KG1 (cell line): ENCODE data around the gene ATG4C.
A peak's percentile ranks its signal among the peaks of the same experiment; 100 is the strongest.
"Not testable (repeated sequence)": the region's sequence is repeated elsewhere in the genome, so short reads cannot be mapped to it uniquely, and the experiment has no call there.

Experiments
- DNase-seq: peaks from one replicate; lab custom pipeline; 2025; lab: John Stamatoyannopoulos, UW

Gene ATG4C

DNA sequence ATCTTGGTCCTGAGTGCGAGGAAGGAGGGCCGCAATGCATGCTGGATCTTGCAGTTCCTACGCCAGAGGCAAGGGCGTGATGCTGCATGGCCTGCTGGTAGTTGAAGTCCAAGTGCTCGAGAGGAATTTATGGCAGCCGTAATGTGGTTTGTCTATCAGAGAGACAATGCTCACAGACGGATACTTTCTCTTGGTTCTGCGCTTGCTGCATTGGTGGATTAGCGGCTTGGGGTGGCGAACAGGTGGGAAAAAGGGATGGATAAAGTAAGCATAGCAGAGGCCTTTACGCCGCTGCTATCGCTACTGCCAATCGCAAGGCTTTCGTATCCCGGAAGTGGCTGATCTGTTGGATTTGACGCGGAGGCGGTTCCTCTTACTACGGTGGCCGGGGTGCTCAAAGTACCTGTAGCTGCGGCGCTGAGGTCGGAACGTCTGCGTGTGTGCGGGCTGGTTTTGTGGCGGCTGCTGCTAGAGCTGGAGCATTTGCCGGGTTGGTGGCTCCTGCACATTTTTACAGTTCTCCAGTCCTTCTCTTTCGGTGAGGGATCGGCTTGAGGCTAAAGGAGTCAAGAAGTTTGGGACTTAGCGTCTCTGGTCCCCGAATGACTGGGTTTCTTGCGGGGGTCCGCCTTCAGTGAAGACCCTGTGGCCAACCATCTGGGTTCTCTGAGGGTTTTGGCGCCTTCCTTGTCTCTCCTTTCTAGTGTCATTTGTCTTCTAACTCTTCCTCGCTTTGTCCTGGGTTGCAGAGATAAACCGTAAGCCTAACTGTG lies at the start of gene ATG4C:
TSS of gene ATG4C (plus strand) at position 397 of the 773 bp plus-strand sequence. CDS start 19,655 bp downstream, outside the sequence.
- DNase-seq = peak; percentile 98

DNA sequence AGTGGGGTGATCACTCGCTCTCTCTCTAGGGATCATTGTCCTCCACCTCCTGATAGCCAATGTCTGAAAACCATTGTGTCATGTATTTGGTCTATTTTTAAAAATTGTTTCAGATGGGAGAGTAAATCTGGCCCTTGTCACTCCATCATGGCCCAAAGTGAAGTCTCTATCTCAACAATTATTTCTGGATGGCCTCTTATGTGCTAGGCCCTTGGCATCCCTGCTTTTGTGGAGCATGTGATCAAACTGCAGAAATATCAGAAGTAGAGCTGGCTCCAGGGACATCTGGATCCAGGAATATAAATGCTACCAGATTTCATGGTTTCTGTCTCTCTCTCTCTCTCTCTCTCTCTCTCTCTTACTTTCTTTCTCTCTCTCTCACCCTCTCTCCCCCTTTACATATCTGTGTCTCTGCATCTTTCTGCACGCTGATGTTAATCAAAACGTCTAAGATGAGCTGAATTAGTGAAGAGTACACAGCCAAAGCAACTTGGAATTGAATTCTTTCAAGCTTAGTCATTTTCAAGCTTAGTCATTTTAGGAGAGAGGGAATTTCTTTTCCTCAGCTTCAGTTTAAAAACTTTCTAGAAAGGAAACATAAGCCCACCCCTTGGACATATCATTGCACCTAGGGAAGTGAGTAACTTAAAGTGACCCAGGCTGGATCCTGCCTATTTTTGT lies 48.3 kb upstream of the ATG4C start:
- no peak for DNase-seq

GRCh38 chr1:62740701-62741100 lies 43.2 kb upstream of the ATG4C start:
- DNase-seq = not testable (repeated sequence)

- no peak for DNase-seq
Observed at GRCh38 chr1:62744611-62745577, 39.0 kb upstream of the ATG4C start.

GRCh38 chr1:62746086-62746808 lies 37.7 kb upstream of the ATG4C start:
- no peak for DNase-seq

DNA sequence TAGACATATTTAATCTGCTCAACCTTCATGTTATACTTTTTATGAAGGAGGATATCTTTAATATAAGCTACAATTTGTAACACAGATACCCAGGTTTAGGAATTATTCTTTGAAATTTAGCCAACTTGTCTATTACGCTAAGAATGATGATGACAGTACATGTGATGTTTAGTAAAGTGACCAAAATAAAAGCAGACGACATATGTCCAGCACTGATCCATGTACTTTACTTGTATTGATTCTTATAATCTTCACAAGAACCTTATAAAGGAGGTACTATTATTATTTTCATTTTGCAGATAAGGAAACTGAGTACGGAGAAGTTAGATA lies 37.2 kb upstream of the ATG4C start:
- DNase-seq = no peak

DNA sequence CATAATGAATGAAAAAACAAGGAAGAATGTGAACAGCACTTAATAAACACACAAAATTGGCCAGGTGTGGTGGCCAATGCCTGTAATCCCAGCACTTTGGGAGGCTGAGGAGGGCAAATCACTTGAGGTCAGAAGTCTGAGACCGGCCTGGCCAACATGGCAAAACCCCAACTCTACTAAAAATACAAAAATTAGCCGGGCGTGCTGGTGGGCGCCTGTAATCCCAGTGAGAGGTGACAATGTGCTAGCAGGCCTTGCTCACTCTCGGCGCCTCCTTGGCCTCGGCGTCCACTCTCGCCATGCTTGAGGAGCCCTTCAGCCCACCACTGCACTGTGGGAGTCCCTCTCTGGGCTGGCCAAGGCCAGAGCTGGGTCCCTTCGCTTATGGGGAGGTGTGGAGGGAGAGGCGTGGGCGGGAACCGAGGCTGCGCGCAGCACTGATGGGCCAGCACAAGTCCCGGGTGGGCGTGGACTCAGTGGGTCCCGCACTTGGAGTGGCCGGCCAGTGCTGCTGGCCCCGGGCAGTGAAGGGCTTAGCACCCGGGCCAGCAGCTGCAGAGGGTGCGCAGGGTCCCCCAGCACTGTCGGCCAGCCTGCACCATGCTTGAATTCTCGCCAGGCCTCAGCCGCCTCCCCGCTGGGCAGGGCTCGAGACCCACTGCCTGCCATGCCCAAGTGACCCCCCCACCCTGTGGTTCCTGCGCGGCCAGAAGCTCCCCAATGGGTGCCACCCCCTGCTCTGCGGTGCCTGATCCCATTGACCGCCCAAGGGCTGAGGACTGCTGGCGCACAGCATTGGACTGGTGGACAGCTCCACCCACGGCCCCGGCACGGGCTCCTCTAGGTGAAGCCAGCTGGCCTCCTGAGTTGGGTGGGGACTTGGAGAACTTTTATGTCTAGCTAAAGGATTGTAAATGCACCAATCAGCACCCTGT lies 30.6 kb upstream of the ATG4C start:
- DNase-seq = no peak

- not testable (repeated sequence) for DNase-seq
Observed at GRCh38 chr1:62754938-62755337, 29.0 kb upstream of the ATG4C start.

GRCh38 chr1:62756255-62756884 lies 27.6 kb upstream of the ATG4C start:
- DNase-seq = not testable (repeated sequence)

DNA sequence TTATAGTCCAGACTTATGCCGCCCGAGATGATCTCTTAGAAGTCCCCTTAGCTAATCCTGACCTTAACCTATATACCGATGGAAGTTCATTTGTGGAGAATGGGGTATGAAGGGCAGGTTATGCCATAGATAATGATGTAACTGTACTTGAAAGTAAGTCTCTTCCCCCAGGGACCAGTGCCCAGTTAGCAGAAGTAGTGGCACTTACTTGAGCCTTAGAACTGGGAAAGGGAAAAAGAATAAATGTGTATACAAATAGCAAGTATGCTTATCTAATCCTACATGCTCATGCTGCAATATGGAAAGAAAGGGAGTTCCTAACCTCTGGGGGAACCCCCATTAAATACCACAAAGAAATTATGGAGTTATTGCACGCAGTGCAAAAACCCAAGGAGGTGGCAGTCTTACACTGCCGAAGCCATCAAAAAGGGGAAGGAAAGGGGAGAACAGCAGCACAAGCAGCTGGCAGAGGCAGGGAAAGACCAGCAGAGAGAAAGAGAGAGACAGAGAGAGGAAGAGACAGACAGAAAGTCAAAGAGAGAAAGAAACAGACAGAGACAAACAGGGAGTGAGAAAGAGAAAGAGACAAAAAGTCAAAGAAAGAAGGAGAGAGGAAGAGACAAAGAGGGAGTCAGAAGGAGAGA lies 24.6 kb upstream of the ATG4C start:
- DNase-seq = peak; percentile 31

- not testable (repeated sequence) for DNase-seq
Observed at GRCh38 chr1:62760021-62760782, 23.7 kb upstream of the ATG4C start.

DNA sequence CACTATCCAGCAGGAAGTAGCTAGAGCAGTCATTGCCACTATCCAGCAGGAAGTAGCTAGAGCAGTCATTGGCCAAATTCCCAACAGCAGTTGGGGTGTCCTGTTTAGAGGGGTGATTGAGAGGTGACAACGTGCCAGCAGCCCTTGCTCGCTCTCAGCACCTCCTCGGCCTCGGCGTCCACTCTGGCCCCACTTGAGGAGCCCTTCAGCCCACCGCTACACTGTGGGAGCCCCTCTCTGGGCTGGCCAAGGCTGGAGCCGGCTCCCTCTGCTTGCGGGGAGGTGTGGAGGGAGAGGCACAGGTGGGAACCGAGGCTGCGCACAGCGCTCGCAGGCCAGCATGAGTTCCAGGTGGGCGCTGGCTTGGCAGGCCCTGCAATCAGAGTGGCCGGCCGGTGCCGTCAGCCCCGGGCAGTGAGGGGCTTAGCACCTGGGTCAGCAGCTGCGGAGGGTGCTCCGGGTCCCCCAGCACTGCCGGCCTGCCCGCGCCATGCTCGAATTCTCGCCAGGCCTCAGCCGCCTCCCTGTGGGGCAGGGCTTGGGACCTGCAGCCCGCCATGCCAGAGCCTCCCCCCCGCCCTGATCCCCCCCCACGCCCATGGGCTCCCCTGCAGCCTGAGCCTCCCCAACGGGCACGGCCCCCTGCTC lies 22.6 kb upstream of the ATG4C start:
- DNase-seq = not testable (repeated sequence)

- DNase-seq = not testable (repeated sequence)
Observed at GRCh38 chr1:62762027-62762426, 21.9 kb upstream of the ATG4C start.

- no peak for DNase-seq
Observed at GRCh38 chr1:62765981-62766380, 18.0 kb upstream of the ATG4C start.

DNA sequence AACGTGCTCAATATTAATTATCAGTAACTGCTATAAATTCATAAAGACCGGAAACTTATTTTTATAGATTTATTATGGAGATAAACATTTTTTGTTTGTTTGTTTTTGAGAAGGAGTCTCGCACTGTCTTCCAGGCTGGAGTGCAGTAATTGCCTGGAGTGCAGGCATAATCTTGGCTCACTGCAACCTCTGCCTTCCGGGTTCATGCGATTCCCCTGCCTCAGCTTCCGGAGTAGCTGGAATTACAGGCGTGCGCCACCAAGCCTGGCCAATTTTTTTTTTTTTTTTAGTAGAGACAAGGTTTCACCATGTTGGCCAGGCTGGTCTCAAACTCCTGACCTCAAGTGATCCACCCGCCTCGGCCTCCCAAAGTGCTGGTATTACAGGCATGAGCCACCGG lies 15.4 kb upstream of the ATG4C start:
- DNase-seq = not testable (repeated sequence)

DNA sequence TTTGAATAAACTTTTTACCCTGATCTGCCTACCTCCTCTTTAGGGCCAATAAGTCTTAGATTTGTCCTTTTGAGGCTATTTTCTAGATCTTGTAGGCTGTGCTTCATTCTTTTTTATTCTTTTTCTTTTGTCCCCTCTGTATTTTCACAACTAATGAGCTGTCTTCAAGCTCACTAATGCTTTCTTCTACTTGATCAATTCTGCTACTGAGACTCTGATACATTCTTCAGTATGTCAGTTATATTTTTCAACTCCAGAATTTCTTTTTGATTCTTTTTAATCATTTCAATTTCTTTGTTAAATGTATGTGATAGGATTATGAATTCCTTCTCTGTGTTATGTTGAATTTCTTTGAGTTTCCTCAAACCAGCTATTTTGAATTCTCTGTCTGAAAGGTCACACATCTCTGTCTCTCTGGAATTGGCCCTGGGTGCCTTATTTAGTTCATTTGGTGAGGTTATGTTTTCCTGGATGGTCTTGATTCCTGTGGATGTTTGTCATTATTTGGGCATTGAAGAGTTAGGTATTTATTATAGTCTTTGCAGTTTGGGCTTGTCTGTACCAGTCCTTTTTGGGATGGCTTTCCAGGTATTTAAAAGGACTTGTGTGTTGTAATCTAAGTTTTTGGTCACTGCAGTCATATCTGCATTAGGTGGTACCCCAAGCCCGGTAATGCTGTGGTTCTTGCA lies 11.2 kb upstream of the ATG4C start:
- no peak for DNase-seq

DNA sequence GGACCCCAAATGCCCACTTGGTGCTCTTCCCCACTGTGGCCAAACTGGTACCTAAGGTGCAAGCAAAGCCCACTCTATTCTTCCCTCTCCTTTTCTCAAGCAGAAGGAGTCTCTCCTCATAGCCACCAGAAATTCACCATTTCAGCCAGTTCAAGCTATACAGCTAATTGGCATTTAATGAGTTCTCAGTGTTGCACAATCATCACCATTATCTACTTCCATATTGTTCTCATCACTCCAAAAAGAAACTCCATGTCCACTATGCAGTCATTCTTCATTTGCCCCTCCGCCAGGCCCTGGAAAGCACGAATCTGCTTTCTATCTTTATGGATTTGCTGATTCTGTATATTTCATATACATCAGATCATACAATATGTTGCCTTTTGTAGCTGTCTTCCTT lies 9.9 kb upstream of the ATG4C start:
- no peak for DNase-seq
